COLO829 (cell line): ENCODE results near the gene ITGAX.
"Not testable (repeated sequence)": the region's sequence is repeated elsewhere in the genome, so short reads cannot be mapped to it uniquely, and the experiment has no call there.

Experiments used
- DNase-seq: peaks from one replicate; pipeline ENCODE4 v3.0.0; 2012; ENCODE audit warnings: low spot score

The ITGAX gene

DNA sequence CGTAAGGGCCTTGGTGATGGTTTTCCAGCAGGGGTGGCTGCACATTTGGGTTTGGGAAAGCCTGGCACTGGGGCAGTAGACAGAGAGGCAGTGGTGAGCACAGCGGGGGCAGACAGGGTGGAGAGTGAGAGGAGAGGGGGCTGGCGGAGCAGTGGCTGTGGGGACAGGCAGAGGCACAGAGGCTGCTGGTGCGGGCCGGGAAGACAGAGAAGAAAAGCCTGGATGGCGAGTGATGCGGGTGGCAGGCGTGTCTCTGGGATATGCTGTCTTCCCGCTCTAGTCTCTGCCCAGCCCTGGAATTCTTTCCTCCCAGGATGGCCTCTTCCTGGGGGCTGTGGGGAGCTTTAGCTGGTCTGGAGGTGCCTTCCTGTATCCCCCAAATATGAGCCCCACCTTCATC lies 55.1 kb downstream of the ITGAX start:
- no peak for DNase-seq

GRCh38 chr16:31411024-31411844 lies 56.3 kb downstream of the ITGAX start:
- DNase-seq, result no peak

DNA sequence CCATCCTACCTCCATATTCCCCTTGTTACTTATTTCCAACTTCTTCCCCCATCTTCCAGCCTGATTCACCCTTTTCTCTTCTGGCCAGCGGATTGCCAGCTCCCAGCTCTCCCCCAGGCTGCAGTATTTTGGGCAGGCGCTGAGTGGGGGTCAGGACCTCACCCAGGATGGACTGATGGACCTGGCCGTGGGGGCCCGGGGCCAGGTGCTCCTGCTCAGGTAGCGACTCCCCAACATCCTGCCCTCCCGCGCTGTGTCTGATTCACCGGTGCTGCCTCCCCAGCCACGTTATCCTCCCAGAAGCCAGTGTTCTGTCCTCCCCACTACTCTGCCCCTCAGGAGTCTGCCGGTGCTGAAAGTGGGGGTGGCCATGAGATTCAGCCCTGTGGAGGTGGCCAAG lies 57.8 kb downstream of the ITGAX start:
- no peak for DNase-seq

DNA sequence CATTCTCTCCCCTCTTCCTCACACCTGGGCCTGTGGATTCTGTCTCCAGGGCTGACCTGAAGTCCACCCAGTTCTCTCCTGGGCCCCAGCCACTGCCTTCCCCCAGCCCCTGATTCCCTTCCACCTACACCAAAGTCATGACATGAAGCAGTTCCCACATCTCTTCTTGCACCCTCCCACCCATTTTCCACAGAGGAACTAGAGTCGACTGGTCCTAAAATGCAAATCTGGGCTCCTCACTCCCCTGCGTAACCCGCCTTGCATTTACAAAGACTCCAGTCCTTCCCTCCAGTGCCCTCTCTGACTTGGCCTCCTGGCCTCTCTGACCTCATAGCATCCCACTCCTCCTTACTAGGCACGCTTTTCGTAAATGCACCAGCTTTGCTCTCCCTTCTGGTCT lies 58.4 kb downstream of the ITGAX start:
- DNase-seq, result no peak

GRCh38 chr16:31413943-31414342 lies 59.0 kb downstream of the ITGAX start:
- DNase-seq, result no peak

DNA sequence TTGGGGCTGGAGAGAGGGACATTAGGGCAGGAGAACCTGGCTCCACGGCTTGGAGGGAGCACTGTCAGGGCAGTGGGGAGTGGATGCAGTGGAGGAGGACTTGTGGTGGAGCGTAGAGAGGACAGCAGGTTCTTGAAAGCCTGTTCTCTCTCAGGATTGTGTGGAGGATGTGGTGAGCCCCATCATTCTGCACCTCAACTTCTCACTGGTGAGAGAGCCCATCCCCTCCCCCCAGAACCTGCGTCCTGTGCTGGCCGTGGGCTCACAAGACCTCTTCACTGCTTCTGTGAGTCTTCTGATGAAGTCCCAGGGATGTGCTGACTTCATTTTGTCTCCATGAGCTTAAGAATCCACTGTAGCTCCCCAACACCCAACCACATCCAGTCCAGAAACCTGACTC lies 59.7 kb downstream of the ITGAX start:
- no peak for DNase-seq

DNA sequence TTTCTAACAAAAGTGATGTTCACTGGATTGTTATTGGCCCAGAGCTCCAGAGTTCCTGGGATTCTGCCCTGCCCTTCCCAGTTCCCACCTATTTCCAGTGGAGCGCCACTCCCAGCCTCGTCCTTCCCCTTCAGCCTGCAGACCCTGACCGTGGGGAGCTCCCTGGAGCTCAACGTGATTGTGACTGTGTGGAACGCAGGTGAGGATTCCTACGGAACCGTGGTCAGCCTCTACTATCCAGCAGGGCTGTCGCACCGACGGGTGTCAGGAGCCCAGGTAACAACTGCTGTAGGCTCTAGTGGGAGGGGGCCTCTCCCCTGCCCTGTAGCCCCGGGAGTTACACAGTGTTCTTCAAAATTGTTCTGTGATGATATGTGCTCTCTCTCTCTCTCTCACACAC lies 61.4 kb downstream of the ITGAX start:
- DNase-seq, result no peak

DNA sequence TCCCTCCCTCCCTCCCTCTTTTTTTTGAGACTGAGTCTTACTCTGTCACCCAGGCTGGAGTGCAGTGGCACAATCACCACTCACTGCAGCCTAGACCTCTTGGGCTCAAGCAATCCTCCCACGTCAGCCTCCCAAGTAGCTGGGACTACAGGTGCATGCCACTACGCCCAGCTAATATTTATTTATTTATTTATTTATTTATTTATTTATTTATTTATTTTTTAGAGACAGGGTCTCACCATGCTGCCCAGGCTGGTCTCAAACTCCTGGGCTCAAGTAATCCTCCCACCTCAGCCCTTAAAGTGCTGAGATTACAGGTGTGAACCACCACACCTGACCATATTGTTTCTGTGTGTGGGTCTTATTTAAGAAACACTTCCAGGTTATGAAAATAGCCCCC lies 62.1 kb downstream of the ITGAX start:
- not testable (repeated sequence) for DNase-seq

GRCh38 chr16:31417916-31418315 lies 62.9 kb downstream of the ITGAX start:
- no peak for DNase-seq

- DNase-seq, result no peak
These were observed 65.1 kb downstream of the ITGAX start for GRCh38 chr16:31420037-31420436.

DNA sequence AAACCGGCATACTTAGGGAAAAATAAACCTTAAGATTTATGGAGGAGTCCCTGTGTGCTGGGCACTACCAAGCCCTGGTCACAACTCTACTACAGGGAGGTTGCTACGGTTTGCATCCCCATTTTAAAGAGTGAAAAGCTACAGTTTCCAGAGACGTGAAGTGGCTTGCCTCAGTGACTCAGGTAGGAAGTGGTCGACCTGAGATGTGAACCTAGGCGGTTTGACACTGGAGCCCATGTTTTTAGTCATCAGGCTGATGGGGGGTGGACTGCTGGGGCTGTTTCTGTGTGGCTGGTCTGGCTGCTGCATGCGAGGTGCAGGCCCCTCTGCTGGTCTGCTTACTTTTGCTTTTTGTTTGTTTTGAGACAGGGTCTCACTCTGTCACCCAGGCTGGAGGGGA lies 66.6 kb downstream of the ITGAX start:
- no peak for DNase-seq

DNA sequence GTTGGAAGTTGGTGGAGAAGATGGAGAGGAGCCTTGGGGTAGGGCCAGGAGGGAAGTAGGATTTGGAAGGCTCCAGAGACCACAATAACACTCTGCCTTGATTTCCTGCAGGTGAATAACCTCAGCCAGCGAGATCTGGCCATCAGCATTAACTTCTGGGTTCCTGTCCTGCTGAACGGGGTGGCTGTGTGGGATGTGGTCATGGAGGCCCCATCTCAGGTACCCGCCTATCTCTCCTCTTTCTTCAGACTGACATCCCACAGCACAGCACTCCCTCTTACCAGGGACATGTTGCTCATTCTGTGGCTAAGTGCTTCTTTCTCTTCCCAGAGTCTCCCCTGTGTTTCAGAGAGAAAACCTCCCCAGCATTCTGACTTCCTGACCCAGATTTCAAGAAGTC lies 68.3 kb downstream of the ITGAX start:
- no peak for DNase-seq

DNA sequence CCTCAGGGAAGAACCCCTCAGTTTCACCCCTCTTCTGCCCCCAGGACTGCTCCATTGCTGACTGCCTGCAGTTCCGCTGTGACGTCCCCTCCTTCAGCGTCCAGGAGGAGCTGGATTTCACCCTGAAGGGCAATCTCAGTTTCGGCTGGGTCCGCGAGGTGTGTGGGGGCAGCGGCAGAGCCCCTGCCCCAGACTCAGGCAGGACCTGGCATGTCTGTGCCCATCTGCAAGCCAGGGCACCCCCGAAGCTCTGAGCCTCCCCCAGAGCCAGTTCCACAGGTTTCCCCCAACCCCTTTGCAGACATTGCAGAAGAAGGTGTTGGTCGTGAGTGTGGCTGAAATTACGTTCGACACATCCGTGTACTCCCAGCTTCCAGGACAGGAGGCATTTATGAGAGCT lies 68.8 kb downstream of the ITGAX start:
- no peak for DNase-seq

- peak; percentile 83 for DNase-seq
These were observed 72.7 kb downstream of the ITGAX start for GRCh38 chr16:31427441-31428278.

GRCh38 chr16:31428279-31428597 lies 73.3 kb downstream of the ITGAX start, which contains the start of gene COX6A2:
TSS of gene COX6A2 (minus strand) at chr16:31428360. CDS start at chr16:31428325, 35 bp downstream.
- DNase-seq, result no peak

DNA sequence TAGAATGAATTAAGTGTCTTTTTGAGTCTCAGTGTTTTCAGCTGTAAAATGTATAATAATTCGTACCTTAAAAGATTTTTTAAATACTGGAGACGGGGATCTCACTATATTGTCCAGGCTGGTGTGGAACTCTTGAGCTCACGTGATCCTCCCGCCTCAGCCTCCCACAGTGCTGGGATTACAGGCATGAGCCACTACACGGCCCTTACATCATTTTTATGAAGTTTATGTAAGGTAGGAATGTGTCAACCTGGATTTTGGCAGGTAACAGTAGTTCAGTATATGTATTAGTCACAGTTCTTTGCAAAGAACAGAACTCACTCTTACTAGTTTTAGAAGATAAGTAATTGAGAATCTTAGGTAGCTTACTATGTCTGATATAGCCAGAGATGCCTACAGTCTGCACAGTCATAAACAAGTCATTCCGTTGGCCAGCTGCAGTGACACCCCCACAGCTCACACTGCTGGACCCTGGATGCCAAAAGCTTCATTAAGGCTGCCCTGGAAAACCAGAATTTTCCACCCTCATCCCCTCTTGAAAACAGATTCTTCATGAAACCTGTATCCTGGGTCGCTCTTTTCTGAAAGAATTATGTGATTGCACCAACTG lies 73.8 kb downstream of the ITGAX start:
- no peak for DNase-seq

DNA sequence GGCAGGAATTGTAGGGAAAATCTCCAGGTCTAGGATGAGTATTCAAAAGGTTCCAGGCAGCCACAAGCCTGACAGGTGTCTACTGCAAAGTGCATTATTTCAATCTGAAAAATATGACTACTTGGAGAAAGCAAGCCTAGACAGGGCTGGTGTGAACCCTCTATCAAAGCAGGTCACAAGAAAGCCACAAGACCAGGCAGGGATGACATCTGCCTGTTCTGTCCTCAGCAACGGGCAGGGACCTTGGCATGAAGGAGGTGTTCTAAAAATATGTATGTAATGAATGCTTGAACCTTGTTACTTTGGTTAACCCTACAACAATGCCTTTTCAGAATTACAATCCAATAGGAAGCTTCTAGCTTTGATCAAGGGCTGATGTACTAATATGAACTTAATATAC lies 74.3 kb downstream of the ITGAX start:
- DNase-seq, result no peak

GRCh38 chr16:31429796-31430195 lies 74.8 kb downstream of the ITGAX start:
- no peak for DNase-seq

DNA sequence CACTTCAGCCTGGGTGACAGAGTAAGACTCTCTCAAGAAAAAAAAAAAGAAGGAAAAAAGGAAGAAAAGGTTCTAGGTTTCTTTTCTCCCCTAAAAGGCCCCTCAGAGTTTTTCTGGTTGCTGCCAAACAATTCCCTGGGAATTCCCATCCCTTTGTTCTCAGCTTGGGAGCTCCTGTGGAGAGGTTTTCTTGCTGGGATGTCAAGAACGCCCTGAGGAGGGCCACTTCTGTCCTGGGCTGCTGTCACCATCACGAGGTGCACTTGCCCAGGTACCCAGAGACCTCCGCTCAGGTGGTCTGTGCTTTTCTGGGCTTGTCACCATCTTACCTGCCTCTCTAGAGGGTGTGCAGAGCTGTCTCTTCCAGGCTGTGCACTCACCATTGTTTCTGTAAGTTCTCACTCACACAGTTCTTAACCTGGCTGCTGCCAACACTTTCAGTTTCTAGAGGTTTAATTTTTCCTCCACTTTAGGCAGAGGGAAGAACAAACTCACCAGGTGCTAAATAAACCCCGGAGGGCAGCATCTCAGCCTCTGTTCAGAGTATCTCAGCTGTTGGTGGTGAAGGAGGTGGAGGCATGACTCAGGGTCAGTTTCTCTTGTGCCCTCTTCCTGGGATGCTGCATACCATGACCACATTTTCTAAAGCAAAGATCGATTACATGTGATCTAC lies 75.5 kb downstream of the ITGAX start:
- DNase-seq, result no peak
